Measurements from ENCODE around the gene PLD1.

The PLD1 gene

DNA sequence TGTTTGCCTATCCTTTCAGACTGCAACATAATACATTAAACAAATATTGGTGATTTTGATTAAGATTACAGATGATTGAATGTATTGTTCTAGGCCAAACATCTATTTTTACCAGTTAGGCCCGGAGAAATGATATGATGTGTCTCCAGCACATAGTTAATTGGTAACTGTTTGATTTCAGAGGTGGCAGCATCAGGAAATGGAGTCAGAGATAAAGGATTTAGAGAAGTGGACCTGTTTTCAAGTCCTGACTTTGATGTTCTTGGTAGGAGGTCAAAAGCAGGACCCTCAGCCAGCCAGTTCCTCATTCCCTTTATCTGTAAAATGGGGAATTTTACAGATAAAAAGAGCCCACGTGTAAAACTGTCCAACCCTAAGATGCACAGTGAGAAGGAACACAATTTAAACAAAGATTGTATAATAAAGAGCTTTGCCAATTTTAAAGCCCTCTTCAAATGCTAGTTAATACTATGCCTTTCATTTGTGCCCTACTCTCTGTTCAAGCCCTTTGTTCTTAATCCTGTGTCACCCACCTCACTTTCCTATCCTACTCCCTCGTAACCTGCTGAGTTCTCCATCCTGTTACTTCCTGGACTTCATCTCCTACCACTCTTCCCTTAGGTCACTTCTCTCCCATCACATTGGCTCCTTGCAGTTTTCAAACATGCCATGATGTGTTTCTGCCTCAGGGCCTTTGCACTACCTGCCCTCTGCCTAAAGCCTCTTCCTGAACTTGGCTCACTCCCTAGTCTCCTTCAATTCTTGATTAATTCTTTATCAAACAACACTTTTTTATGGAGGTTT lies 35.4 kb upstream of the PLD1 start:
- no peaks in the 10 kb centered on the region for H3K27me3 ChIP-seq (ENCODE audit: insufficient read depth, poor library complexity, severe bottlenecking)
- DNase-seq (ENCODE audit: low read depth in 1 of 2, low spot score in 1 of 2) = no peak
- no peak overlapping the region for H3K4me3 ChIP-seq (replicated peaks; ENCODE audit: insufficient read depth, low read length)
- H3K27ac ChIP-seq (replicated peaks) = no peak overlapping the region
- no peak for TF ChIP-seq SPI1 (IDR thresholded peaks at IDR 0.05; ENCODE audit: borderline replicate concordance, low read depth)
- TF ChIP-seq REST (IDR thresholded peaks at IDR 0.05; ENCODE audit: insufficient replicate concordance, low read depth) = no peak
- TF ChIP-seq CTCF (IDR thresholded peaks at IDR 0.05; ENCODE audit: insufficient read depth, low read length) = no peak
- TF ChIP-seq GABPA (IDR thresholded peaks at IDR 0.05; ENCODE audit: low read depth) = no peak
- no peak for TF ChIP-seq POLR2AphosphoS5 (IDR thresholded peaks at IDR 0.05; ENCODE audit: low read depth)

GRCh38 chr3:171844873-171845272 lies 34.6 kb upstream of the PLD1 start:
- H3K27me3 ChIP-seq (ENCODE audit: insufficient read depth, poor library complexity, severe bottlenecking) = no peaks in the 10 kb centered on the region
- H3K27ac ChIP-seq (replicated peaks) = no peak overlapping the region
- no peak overlapping the region for H3K4me3 ChIP-seq (replicated peaks; ENCODE audit: insufficient read depth, low read length)
- TF ChIP-seq SPI1 (IDR thresholded peaks at IDR 0.05; ENCODE audit: borderline replicate concordance, low read depth) (no peak), GABPA (IDR thresholded peaks at IDR 0.05; ENCODE audit: low read depth) (no peak), CTCF (IDR thresholded peaks at IDR 0.05; ENCODE audit: insufficient read depth, low read length) (no peak), REST (IDR thresholded peaks at IDR 0.05; ENCODE audit: insufficient replicate concordance, low read depth) (no peak), POLR2AphosphoS5 (IDR thresholded peaks at IDR 0.05; ENCODE audit: low read depth) (no peak)
- DNase-seq (ENCODE audit: low read depth in 1 of 2, low spot score in 1 of 2) = no peak

- no peak for TF ChIP-seq POLR2AphosphoS5 (IDR thresholded peaks at IDR 0.05; ENCODE audit: low read depth)
- TF ChIP-seq GABPA (IDR thresholded peaks at IDR 0.05; ENCODE audit: low read depth) = no peak
- TF ChIP-seq CTCF (IDR thresholded peaks at IDR 0.05; ENCODE audit: insufficient read depth, low read length) = no peak
- TF ChIP-seq REST (IDR thresholded peaks at IDR 0.05; ENCODE audit: insufficient replicate concordance, low read depth) = no peak
- TF ChIP-seq SPI1 (IDR thresholded peaks at IDR 0.05; ENCODE audit: borderline replicate concordance, low read depth) = no peak
- Histone ChIP-seq H3K27me3 (ENCODE audit: insufficient read depth, poor library complexity, severe bottlenecking) (no peaks in the 10 kb centered on the region), H3K4me3 (replicated peaks; ENCODE audit: insufficient read depth, low read length) (no peak within 1 kb of the TSS), H3K27ac (replicated peaks) (no peak within 1 kb of the TSS)
- no peak for DNase-seq (ENCODE audit: low read depth in 1 of 2, low spot score in 1 of 2)
Observed at GRCh38 chr3:171842864-171843518, 32.7 kb upstream of the PLD1 start, which contains the start of gene TMEM212. TMEM212 (plus strand) TSS chr3:171843349; CDS start chr3:171843384, 35 bp downstream.

All from HL-60 (cell line).